COLO668 (cell line): ENCODE results near the gene ST6GALNAC6.

Experiments
- DNase-seq: peaks from one replicate; lab custom pipeline; 2025; ENCODE audit not compliant: unreplicated experiment; lab: John Stamatoyannopoulos, UW

The ST6GALNAC6 gene

DNA sequence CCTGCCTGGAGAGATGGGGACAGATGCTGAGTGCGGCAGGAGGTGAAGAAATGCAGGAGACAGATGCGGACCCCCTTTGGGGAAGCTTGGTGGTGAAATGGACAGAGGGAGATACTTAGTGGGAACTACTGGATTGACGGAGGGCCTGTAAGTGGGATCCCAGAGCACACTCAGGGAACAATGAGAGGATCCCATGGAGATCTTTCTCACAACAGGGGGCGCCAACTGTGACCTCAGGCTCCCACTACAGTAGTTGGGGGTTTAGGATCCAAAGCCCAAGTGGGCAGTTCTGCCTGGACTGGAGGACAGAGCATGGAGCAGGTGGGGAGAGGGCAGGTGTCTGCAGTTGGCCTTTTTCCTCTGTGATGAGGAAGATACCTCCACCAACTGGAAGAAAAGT lies 34.8 kb upstream of the ST6GALNAC6 start:
- DNase-seq: no peak

DNA sequence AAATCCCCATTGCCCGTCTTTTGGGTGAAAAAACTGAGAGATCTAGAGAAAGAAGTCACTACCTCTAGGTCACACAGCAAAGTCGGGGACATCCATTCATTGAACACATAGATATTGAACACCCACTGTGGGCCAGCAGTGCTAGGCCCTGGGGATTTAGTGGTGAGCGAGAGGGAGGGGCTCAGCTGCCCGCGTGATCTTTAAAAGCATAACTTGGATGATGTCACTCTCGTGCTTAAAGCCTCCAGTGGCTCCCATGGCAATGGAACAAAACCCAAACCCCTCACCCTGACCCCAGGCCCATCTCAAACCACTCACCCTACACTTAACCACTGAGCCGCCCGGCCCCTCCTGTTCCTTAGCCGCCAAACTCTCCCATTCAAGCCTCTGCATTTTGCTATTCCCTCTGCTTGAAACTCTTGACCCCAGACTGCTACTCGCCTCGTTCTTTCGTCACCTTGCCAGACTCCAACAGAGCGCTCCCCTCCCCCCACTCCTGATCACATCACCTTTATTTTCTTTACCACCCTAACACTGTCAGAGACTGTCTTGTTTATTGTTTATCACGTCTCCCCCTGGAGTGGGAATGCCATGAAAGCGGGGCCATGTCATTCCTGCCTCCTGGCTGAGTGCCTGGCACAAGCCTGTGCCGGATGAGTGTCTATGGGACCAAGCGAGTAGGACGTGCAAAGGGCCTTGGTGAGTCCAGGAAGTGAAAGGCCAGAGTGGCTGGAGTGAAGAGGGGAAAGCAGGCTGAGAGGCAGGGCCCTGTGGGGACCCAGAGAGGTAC lies 31.9 kb upstream of the ST6GALNAC6 start:
- DNase-seq: peak; percentile 80

DNA sequence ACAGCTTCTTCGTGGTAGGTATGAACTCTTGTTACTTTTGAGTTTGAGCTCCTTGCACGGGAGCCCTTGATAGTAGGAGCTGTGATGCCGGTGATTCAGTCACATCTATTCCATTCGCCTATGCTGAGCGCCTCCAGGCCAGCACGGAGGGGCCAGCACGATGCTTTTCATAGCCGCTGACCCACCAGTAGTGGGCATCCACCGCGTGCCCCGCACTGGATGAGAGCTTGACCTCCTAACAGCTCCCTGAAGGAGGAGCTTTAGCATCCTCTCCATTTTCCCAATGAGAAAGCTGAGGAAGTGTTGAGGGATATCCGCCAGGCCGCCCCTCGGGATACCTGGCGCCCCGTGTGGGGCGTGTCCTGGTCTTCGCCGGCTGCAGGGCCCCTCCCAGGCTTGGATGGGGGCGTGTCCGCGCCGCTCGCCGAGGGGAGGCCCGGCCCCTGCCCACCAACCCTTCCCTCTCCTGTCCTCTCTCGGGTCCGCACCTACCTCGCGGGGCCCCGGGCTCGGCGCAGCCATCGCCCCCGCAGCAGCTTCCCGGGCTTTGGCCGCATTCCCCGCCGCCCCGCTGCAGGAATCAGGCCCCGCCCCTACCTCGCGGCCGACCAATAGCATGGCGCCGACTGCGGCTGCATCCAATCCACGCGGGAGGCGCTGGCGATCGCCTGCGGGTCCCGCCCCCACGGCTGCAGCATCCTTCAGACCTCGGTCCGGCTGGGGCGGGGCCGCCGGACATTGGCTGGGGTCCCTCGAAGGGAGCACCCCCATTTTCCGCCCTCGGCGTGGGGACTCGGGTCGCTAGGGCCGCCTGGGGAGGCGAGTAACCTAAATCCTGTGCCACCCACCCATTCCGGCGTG lies 31.1 kb upstream of the ST6GALNAC6 start, which contains the start of gene PIP5KL1:
Gene PIP5KL1 (minus strand): TSS at position 547 of the 861 bp plus-strand sequence. CDS start 25 bp downstream, at position 522.
- peak; percentile 88 for DNase-seq

DNA sequence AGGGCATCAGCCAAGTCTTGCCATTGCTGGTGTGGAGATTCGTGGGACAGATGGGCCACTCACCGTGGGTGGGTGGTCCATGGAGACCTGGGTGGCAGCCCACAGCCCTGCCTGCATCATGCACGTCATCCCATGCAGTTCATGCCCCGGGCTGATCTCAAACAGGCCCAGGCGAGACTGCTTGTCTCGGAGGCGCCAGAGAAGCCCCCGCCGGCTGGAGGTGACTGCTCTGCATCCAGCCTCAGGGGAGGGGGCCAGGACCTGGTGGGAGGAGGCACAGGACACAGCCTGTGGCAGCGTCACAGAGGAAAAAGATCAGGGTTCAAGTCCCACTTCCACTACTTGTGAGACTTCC lies 30.2 kb upstream of the ST6GALNAC6 start:
- no peak for DNase-seq

DNA sequence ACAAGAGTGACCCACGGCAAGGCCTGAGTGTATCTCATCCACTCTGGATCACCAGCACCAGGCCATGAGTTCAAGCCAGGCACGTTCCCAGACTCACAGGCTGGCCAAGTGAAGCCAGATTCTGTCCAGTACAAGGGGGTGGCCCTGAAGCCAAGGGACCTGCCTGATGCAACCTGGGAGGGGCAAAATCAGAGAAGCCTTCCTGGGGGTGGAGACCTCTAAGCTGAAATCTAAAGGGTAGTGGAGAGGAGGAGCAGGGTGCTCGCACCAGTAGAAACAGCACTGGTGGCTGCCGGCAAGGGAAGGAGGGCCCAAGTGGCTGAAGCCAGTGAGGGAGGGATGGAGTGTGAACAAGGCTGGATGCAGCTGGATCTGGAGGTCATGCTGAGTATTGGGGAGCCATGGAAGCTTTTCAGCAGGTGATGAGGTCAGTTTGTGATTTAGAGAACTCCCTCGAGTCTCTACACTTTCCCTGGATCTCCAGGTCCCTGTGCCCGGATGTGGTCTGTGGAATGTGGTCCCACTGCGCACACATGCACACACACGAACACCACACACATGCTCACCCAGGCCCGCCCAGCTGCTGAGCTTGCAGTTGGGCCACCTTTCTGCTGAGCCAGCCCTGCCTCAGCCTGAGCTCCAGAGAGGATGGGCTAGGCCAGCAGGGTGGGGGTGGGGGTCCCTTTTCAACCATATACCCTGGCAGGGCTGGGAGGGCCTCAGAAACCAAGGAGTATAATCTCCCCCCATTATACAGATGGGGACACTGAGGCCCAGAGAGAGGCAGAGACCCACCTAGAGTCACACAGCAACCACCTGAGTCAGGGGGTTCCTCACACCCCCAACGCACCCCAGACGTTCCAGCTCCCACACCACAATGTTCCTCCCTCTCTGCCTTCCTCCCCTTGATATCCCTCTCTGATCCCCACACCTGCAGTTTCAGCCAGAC lies 29.5 kb upstream of the ST6GALNAC6 start:
- DNase-seq: no peak

DNA sequence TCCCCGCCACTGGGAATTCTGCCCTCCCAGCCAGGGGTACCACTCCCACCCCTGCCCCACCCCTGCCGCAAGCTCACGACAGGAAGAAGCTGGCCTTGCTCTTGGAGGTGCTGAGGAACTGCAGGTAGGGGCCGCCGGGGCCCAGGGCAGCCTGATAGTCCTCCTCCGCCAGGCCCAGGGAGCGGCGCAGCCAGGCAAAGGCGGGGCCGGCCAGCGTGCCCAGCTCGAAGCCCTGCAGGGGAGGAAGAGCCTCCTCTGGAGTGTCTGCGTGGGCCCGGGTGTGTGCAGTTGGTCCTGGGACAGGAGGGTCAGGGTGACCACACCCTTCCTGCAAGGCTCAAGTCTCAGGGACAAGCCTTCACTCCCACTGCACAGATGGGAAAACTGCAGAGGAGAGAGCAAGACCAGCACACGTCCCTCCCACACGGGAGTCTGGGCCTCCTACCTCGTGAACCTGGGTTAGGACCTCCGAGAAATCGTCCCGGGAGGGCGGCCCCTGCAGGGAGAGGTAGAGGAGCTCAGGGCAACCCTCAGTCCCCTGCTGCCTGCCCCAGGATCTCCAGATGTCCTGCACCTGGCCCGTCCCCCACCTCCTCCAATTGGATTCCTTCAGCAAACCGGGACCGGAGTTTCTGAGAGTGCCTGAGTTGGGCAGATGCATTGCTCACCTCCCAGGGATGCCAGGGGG lies 28.7 kb upstream of the ST6GALNAC6 start:
- peak; percentile 45 for DNase-seq

DNA sequence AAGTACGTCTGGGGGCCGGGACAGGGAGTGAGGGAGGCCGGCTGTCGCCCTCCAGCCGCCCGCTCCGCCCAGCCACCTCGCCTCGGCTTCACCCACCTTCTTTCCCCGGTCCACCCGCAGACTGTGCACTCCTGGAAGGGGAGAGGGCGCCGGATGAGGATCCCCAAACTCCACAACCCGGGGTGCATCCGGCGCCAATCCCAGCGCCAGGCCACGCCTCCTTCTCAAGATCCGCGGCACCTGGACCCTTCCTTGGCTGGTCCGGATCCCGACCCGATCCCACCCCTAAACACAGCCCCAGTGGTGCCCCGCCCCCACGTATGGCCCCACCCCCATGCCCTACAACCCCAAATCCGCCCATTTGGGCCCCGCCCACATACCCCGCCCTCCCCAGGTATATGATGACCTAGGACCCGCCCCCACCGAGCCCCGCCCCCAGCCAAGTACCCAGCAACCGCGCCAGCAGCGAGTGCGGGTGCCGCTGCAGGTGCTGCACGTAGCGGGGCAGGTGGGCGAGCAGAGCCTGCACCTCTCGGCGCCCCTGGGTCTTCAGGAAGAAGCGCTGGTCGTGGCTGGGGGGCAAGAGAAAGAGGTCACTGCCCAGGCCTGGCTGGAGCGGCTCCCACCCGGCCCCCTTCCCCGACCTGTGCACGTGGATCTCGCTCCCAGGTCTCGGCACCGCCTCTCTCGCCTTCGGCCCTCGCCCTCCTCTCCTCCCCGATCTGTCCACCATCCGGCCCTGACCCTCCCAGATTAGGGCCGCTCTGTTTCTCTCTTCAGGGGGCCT lies 28.0 kb upstream of the ST6GALNAC6 start:
- DNase-seq: peak; percentile 79

DNA sequence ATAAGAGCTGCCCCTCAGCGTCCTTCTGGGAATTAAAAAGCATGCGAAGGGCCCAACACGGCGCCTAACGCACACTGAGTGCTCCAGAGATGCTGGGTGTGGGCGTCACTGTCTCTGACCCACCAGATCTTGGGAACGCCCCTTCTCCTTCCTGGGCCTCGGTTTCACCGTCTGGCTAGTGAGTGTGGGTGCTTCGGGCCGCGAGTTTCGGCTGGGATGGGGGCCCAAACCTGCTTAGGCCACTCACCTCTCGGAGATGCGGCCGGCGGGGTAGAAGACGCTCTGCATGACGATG lies 27.4 kb upstream of the ST6GALNAC6 start:
- DNase-seq: no peak

DNA sequence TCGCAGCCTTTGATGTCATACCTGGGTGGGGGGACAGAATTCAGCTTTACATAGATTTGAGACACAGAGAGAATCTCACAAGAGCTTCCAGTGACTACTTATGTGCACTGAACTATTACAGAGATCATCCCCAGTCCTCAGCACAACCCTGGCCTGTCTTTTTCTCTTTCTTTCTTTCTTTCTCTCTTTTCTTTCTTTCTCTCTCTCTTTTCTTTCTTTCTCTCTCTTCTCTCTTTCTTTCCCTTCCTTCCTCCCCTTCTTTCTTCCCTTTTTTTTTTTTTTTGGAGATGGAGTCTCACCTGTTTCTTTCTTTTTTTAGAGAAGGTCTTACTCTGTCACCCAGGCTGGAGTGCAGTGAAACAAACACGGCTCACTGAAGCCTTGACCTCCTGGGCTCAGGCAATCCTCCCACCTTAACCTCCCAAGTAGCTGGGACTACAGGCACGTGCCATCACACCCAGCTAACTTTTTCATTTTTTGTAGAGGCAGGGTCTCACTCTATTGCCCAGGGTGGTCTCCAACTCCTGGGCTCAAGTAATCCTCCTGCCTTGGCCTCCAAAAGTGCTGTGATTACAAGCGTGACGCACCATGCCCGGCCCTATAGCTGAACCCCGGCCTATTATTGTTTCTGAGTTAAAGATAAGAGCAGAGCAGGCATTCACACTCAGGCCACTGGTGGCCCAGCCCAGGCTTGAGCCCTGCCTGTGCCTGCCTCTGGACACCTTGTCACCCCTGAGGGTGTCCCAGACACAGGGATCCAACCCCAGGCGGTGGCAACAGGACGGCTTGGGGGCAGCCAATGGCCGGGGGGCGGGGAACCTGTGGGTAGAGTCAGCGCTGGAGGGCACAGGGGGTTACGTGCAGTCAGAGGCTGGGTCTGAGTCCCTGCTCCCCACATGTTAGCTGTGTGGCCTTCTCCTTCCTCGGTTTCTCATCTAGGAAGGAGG lies 26.8 kb upstream of the ST6GALNAC6 start:
- no peak for DNase-seq

DNA sequence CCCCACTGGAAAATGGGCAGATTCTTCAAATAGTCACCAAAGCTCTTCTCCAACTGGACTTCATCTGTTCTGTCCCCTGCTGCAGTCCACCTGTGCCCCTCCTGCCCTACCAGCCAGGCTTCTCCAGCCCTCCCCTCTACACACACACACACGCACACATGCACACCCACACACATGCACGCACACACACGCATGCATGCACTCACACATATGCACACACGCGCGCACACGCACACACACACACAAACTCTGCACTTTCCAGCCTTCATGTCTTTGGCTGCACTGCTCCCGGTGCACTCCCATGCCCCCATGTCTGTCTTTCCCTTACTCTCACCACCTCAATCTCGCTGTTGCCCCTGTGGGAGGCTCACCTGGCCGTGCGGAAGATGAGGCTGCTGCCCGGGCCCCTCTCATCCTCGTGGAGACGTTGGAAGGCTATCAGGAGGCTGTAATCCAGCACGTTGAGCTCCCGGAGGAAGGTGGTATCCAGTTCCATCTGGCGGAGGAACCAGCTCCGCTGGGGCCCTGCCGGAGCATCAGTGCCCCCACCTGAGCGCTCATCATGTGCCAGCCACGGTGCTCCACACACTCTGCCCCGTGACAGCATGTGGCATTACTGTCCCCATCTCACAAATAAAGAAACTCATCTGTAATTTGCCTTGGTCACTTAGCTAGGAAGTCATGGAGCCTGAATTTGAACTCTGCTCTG lies 25.5 kb upstream of the ST6GALNAC6 start:
- no peak for DNase-seq

DNA sequence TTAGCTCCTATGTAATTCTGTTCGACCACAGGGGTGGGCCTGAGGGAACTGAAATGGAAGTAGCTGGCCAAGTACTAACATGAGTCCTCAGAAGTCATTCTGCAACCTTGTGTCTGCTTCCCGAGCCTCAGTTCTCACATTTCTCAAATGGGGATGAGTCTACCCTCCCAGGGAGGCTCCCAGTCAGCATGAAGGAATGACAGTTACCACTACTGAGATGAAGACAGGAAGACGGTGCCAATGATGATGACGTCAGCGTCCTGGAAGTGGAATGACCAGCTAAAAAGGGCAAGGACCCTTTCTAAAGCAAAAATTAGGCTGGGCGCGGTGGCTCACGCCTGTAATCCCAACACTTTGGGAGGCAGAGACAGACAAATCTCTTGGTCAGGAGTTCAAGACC lies 24.4 kb upstream of the ST6GALNAC6 start:
- no peak for DNase-seq

DNA sequence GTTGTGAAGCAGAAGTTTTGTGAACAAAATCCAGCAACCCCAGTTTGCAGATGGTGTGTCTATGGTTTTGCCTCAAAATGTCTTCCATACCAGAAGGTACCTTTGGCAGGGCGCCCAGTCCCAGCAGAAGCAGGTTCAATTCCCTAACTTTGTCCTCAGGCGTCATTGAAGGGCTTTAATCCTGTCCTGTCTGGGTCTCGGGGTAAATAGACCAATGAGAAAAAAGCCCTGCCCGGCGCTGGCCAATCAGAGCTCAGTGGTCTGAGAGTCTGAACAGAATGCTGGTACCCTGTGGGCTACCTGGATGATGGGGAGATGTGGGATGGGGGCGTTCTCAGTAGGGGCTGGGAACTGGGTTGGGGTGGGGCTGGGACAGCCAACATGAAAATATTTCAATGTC lies 23.6 kb upstream of the ST6GALNAC6 start:
- no peak for DNase-seq

DNA sequence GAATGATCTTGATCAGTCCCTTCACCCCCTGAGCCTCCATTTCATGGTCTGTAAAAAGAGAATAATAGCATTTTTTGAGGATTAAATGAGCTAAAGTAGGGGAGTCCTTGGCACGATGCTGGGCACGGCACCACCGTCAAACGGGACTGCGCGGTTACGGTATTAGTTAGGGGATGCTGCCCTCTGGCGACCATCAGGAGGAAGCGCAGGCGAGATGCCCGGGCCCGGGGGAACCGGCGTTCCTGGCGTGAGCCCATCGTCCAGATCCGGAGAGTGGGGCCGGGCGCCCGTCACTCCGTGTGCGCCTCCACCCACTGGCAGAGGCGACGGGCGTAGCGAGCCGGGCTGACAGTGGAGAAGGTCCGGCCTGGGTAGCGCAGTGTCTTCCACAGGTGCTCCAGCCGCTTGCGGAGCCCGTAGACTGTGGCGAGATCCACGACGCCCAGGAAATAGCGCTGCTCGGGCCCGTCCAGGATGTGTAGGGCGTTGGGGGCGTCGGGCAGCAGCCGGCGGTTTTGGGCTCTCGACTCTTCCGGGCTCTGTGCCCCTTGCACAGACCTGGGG lies 22.2 kb upstream of the ST6GALNAC6 start:
- DNase-seq: peak; percentile 65

DNA sequence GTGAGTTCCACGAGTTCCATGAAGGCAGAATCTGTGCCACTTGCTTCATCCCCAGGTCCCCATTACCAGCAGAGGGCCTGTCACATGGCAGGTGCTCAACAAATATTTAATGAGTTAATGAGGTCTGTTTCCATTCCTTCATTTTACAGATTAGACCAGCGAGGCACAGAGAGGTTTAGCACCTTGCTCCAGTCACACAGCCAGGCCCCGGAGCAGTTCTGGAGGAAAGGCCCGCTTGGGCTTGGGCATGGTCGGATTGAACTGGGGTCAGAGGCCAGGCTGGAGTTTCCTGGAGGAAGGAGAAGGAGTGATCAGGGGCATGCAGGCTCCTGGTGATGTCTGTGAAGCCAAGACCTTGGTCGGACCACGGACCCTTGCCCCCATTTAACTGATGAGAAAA lies 21.4 kb upstream of the ST6GALNAC6 start:
- DNase-seq: no peak

DNA sequence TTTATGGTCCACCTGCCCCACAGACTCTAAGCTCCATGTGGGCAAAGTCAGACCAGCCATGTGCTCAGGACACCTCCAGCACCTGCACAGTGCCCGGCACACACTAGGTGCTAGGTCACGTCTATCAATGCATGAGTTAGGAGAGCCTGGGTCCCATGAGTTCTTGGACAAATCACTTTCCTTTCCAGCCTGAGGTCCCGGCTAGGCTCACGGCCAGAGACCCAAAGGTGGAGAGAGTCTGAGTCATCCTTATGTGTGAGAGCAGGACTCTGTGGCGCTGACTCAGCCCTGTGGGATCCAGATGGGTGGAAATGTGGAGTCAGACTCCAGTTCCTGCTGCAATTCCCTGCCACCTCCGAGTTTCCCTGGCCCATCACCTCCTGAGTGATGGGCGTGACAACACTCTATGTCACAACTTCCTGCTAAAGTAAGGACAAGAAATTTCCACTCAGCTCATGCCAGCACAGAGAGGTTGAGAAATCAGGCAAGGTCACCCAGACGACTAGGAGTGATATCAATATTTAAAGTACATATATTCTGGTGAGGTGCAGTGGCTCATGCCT lies 19.9 kb upstream of the ST6GALNAC6 start:
- DNase-seq: peak; percentile 53

DNA sequence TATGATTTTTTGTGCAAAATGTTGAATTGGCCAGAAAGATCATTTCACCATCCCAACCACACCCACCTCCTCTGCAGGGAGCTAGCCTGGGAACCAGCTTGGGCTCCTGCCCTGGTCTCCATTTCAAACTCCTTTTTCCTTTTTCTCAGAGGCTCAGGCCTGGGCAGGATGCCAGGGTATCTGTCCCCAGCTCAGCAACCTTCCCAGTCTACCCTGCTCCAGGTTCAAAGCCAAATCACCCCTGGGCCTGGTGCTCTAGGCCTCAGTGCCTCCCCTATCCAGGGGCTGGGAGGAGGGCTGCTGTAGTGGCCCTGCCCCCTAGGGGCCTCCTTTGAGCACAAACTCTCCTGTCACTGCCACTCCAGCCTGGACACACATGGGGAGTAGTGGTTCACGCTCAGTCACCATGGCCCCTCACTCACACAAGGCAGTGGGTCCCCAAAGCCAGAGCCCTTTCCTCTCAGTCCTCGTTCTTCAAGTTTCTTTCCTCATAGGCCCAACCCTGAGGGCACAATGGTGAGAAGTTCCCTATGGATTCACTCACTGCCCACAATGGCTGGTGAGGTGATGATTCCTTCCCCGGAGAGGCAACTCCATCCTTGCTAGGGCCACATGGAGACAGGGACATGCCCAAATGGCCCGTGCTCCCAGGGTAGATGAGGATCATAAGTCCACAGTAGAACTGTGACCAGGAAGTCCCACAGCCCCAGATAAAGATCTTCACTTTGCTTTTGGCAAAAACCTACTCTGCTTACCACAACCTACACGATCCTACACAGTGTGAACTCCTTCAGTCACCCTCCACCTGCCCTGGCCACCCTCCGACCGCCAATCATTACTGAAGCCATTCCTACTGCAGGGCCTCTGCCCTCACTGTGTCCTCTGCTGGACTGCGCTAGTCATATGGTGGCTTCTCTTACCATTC lies 19.0 kb upstream of the ST6GALNAC6 start:
- no peak for DNase-seq
